Tibial artery (tissue), 4 donors: ENCODE results near the gene VWA5B2.

Experiments
- DNase-seq, 2 donors: peaks; one replicate each; pipeline ENCODE4 v3.0.0-alpha.2; 2019
- H3K27ac ChIP-seq, 2 donors: fragments of 200-600 bp; sonication (generic) in 1 of 2; 1 replicate in 1 of 2; 2 replicates in 1 of 2; pipeline ENCODE4 v1.5.1; 2018 to 2019; ENCODE audit warnings: mild to moderate bottlenecking in 1 of 2
- H3K27me3 ChIP-seq, 2 donors: fragments of 200-600 bp; sonication (generic) in 1 of 2; one replicate each; pipeline versions ENCODE4 v1.5.1 to v1.6.0; 2016 to 2019
- H3K36me3 ChIP-seq, 3 donors: fragments of 200-600 bp; sonication (generic) in 2 of 3; one replicate each; pipeline ENCODE4 v1.5.1; 2016 to 2019; ENCODE audit warnings: mild to moderate bottlenecking in 2 of 3
- H3K4me1 ChIP-seq, 4 donors: fragments of 200-600 bp; sonication (generic) in 2 of 4; 1 replicate in 3 of 4; 2 replicates in 1 of 4; pipeline ENCODE4 v1.5.1; 2016 to 2019
- H3K4me3 ChIP-seq, 2 donors: fragments of 200-600 bp; sonication (generic) in 1 of 2; 1 replicate in 1 of 2; 2 replicates in 1 of 2; pipeline ENCODE4 v1.5.1; 2018 to 2019; ENCODE audit warnings: mild to moderate bottlenecking in 2 of 2
- H3K9me3 ChIP-seq, 3 donors: fragments of 200-600 bp; sonication (generic) in 1 of 3; one replicate each; pipeline ENCODE4 v1.5.1; 2016 to 2019
- CTCF ChIP-seq, 2 experiments: fragments of 200-600 bp in 1 of 2; fragments of 450-650 bp in 1 of 2; IDR thresholded peaks; one replicate each; pipeline ENCODE4 v1.5.1; 2017 to 2019; ENCODE audit warnings: antibody characterized with exemption in 2 of 2, mild to moderate bottlenecking in 1 of 2, moderate library complexity in 1 of 2
- intact Hi-C: fragments of 100-400 bp; cut with DNase I; formaldehyde crosslinking; loops from one replicate; pipeline ENCODE4 v1.15.0; 2023; ENCODE audit warnings: low total_unique reads

Gene VWA5B2

GRCh38 chr3:184255291-184256039 is 26.1 kb downstream of the VWA5B2 start:
- no peak for TF ChIP-seq CTCF (IDR thresholded peaks at IDR 0.05)
- Histone ChIP-seq H3K4me3 (no peak overlapping the region), H3K36me3 (peaks cover 6 to 14% (median 7%) of the 10 kb centered on the region in 3 donors), H3K9me3 (no peaks in the 10 kb centered on the region), H3K27me3 (peaks cover 0 to 35% of the 10 kb centered on the region in 2 donors), H3K27ac (no peak overlapping the region), H3K4me1 (peaks cover 0 to 14% (median 12%) of the 10 kb centered on the region in 4 donors)
- no peak for DNase-seq
- intact Hi-C loops, result loop anchor here (10.0 kb wide), 1 partner anchor 361 kb away; no protein-coding TSS in a partner anchor

DNA sequence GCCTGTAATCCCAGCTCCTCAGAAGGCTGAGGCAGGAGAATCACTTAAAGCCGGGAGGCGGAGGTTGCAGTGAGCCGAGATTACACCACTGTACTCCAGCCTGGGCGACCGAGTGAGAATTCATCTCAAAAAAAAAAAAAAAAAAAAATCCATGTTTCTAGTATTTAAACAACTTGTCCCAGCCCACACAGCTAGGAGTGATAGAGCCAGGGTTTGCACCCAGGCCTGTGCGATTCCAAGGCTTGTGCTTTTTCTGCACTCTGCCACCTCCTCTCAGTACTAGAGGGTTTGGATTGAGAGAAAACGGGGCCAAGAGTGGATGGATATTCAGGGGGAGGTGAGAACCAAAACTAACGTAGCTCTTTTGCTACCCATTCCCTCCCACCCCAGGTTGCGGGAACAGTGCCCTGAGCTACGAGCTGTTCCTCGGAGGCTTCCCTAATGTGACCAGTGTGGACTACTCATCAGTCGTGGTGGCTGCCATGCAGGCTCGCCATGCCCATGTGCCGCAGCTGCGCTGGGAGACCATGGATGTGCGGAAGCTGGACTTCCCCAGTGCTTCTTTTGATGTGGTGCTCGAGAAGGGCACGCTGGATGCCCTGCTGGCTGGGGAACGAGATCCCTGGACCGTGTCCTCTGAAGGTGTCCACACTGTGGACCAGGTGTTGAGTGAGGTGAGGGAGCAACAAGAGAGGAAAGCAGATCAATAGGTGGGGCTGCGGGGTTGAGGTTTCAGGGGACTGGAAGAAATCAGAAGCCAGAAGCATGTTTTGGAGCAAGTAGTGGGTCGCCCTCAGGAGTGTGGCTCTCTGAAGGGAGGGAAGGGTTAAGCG is 27.9 kb downstream of the VWA5B2 start:
- no peak for DNase-seq

DNA sequence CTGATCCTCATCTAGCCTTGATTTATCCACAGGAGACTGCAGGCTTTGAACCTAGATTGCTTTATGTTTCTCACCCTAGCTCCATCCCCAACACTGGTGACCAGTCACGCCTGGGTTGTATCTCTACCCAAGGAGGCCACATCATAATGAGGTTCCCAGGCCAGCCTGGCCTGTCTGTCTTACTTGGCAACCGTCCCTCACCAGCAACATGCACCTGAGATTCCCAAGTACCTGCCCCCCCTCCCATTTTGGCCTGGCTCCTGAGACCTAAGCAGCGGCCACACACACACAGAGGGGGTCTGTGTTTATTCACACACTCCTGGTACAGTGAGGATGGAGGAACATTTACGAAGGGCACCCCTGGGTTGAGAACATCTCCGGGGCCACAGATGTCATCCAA is 29.5 kb downstream of the VWA5B2 start:
- Histone ChIP-seq H3K27me3 (peaks cover 0 to 65% of the 10 kb centered on the region in 2 donors), H3K4me1 (peaks cover 0 to 35% (median 31%) of the 10 kb centered on the region in 4 donors), H3K4me3 (no peak overlapping the region), H3K36me3 (peaks cover 6 to 14% (median 7%) of the 10 kb centered on the region in 3 donors), H3K9me3 (no peaks in the 10 kb centered on the region), H3K27ac (no peak overlapping the region)
- no peak for DNase-seq
- intact Hi-C loops, result loop anchor here (10.0 kb wide), 1 partner anchor 364 kb away; no protein-coding TSS in a partner anchor
- no peak for TF ChIP-seq CTCF (IDR thresholded peaks at IDR 0.05)

More for the DNA sequence above, 27.9 kb downstream of the VWA5B2 start:
- TF ChIP-seq CTCF (IDR thresholded peaks at IDR 0.05), result no peak
- H3K27me3 ChIP-seq, result peaks cover 0 to 52% of the 10 kb centered on the region in 2 donors
- peaks cover 6 to 14% (median 7%) of the 10 kb centered on the region in 3 donors for H3K36me3 ChIP-seq
- no peak overlapping the region for H3K27ac ChIP-seq
- intact Hi-C loops, result loop anchor here (10.0 kb wide), 1 partner anchor 362 kb away; no protein-coding TSS in a partner anchor
- H3K4me3 ChIP-seq, result no peak overlapping the region
- H3K4me1 ChIP-seq, result peaks cover 0 to 29% (median 27%) of the 10 kb centered on the region in 4 donors
- H3K9me3 ChIP-seq, result no peaks in the 10 kb centered on the region

DNA sequence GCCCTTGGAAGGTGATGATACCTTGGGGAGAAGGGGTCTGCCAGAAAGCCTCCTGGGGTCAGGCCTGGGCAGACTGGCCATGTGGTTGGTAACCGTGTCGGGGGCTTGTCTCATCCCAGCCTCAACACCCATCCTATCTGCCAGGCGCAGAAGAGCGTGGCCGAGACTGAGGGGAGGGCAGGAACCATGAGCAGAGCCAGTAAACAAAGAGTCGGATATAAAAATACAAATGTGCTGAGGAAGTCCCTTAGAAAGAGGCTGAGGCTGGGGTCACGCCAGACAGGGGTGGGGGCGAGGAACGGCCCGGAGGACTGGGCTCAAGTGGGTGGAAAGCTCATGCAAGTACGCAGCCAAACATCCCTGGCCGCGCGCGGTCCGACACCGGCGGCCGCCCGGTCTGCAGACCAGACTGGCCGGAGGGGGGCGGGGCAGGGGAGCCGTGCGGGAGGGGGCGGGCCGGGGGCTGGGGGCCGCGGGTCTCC is 30.1 kb downstream of the VWA5B2 start:
- Histone ChIP-seq H3K27me3 (peaks cover 0 to 70% of the 10 kb centered on the region in 2 donors), H3K9me3 (no peaks in the 10 kb centered on the region), H3K36me3 (peaks cover 6 to 14% (median 7%) of the 10 kb centered on the region in 3 donors), H3K27ac (no peak overlapping the region), H3K4me1 (peaks cover 0 to 35% (median 31%) of the 10 kb centered on the region in 4 donors), H3K4me3 (no peak overlapping the region)
- no peak for TF ChIP-seq CTCF (IDR thresholded peaks at IDR 0.05)
- no peak for DNase-seq
- intact Hi-C loops, result loop anchor here (10.0 kb wide), 1 partner anchor 365 kb away; no protein-coding TSS in a partner anchor
